Transverse colon (tissue), 3 donors: ENCODE measurements around the gene RFC2.

ENCODE experiments used
- CTCF ChIP-seq, 5 experiments: fragments of 200-600 bp in 3 of 5; fragments of 450-650 bp in 2 of 5; sonication (generic) in 3 of 5; IDR thresholded peaks; 1 replicate in 2 of 5; 2 replicates in 3 of 5; pipeline ENCODE4 v1.5.1; 2016 to 2017; ENCODE audit warnings: antibody characterized with exemption in 5 of 5, inconsistent platforms in 3 of 5, mild to moderate bottlenecking in 2 of 5, moderate library complexity in 1 of 5
- EP300 ChIP-seq: sonication (generic); formaldehyde crosslinking; IDR thresholded peaks from one replicate; pipeline ENCODE4 v1.6.1; 2017; ENCODE audit warnings: antibody characterized with exemption, low read depth
- POLR2A ChIP-seq: fragments of 450-650 bp; IDR thresholded peaks from one replicate; pipeline ENCODE4 v1.6.1; 2016; ENCODE audit warnings: antibody characterized with exemption, mild to moderate bottlenecking, moderate library complexity

- TF ChIP-seq POLR2A = peak; percentile 82
- peak; percentile 57 for TF ChIP-seq EP300
- TF ChIP-seq CTCF (IDR thresholded peaks at IDR 0.05) = peak; percentile 24 to 90 (median 45)
These were observed at the start of gene RFC2 for GRCh38 chr7:74254129-74254857.
